ENCODE measurements around the gene GBP5. TPM values are rescaled to one million over a fixed set of nuclear protein-coding genes. Genes with fewer than 3 reads are reported as not detected.

Gene GBP5
- total RNA-seq, 1 donor from 2014 or later: 0.26 TPM

Other genes starting within 250 kb of the GBP5 start
- 13.0 and 15.6 TPM in 2 replicates for gene GBP3, start 250.0 kb downstream of the GBP5 start, total RNA-seq
- 8.6 and 10.9 TPM in 2 replicates for gene GBP1, start 207.7 kb downstream of the GBP5 start, total RNA-seq
- gene GBP2, start 146.7 kb downstream of the GBP5 start, total RNA-seq: 13.7 and 56.0 TPM in 2 replicates
- gene GBP7, start 96.9 kb downstream of the GBP5 start, total RNA-seq: not detected in 2 replicates
- 2.3 and 7.6 TPM in 2 replicates for gene GBP4, start 73.9 kb downstream of the GBP5 start, total RNA-seq
- gene GBP6, start 91.2 kb upstream of the GBP5 start, total RNA-seq: not detected in 2 replicates